ENCODE data around the gene PCDHGA10.
"Not testable (repeated sequence)": the region's sequence is repeated elsewhere in the genome, so short reads cannot be mapped to it uniquely, and the experiment has no call there.

DNA sequence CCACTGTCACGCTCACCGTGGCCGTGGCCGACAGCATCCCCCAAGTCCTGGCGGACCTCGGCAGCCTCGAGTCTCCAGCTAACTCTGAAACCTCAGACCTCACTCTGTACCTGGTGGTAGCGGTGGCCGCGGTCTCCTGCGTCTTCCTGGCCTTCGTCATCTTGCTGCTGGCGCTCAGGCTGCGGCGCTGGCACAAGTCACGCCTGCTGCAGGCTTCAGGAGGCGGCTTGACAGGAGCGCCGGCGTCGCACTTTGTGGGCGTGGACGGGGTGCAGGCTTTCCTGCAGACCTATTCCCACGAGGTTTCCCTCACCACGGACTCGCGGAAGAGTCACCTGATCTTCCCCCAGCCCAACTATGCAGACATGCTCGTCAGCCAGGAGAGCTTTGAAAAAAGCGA is 19.9 kb downstream of the PCDHGA10 start:
- TF ChIP-seq CTCF (conservative IDR thresholded peaks at IDR 0.05; ENCODE audit: low read length); EZH2phosphoT487 (IDR thresholded peaks at IDR 0.05; ENCODE audit: borderline replicate concordance, low read depth, low read length): not testable (repeated sequence)

Measured in OCI-LY7 (cell line).